Raji (cell line): ENCODE data around the gene ITPRIPL1.

Experiments
- POLR2A ChIP-seq: IDR thresholded peaks from 2 replicates; pipeline ENCODE4 v1.6.1; 2011; ENCODE audit warnings: low read depth, low read length, control low read depth; ENCODE audit not compliant: insufficient read depth

Gene ITPRIPL1

DNA sequence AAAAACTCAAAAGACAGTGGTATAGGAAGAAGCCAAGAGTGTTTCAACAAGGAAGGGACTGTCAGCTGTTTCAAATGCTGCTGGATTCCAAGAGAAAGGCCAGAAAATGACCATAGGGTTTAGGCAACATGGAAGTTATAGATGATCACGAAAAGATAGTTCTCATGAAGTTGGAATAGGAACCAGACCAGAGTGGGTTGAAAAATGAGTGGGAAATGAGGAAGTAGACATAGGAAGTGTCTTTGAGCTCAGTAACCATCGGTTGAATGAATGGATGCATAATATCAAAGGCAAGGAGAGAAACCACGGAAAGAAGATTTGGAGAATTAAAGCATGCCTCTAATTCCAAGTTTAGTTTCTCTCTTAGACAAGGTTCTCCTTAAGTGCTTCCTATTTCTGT, 11.8 kb downstream of the ITPRIPL1 start:
- no peak for TF ChIP-seq POLR2A

- no peak for TF ChIP-seq POLR2A
Measured at GRCh38 chr2:96340493-96341414, 15.6 kb downstream of the ITPRIPL1 start.

DNA sequence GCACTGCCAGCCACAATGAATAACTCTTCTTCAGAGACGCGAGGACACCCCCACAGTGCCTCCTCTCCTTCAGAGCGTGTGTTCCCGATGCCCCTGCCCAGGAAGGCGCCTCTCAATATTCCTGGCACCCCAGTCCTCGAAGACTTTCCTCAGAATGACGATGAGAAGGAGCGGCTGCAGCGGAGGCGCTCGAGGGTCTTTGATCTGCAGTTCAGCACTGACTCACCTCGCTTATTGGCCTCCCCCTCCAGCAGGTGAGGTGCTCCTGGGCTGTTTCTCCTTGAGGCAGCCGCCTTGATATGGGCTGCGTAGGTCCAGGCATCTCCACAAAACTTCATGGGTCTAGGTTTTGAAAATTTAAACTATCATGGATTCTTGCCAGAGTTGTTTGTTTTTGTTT, 16.5 kb downstream of the ITPRIPL1 start:
- no peak for TF ChIP-seq POLR2A

DNA sequence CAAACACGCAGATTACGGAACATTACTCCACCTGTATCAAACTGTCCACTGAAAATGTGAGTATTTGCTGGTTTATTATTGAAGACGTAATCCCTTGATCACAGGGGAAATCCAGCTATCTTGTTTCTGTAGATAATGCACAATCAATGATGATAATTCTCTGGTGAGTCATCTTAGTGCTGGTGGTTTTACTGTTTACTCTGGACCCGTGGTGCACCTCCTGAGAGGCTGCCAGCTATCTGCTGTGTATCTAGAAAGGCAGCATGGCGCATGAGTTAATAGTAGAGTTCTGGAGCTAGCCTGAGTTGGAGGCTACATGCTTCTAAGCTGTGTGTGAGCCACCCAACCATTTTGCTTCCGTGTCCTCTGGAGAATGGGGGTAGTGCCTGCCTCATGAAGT, 17.0 kb downstream of the ITPRIPL1 start:
- TF ChIP-seq POLR2A, result no peak

DNA sequence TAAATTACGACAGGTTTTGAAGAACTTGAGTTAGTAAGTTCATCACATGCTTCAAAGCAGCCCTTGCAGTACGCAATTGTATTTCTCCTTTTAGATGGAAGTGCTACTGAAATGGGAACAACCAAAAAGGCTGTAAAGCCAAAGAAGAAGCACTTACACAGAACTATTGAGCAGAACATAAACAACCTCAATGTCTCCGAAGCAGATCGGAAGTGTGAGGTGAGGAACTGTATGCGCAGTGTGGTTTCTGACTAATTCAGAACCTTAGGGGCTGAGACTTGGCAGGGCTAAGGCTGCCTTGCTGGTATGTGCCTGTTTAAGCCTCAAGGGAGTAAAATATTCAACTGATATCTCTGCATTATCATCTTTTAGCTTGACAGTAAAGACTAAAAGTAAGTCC, 18.9 kb downstream of the ITPRIPL1 start:
- no peak for TF ChIP-seq POLR2A

DNA sequence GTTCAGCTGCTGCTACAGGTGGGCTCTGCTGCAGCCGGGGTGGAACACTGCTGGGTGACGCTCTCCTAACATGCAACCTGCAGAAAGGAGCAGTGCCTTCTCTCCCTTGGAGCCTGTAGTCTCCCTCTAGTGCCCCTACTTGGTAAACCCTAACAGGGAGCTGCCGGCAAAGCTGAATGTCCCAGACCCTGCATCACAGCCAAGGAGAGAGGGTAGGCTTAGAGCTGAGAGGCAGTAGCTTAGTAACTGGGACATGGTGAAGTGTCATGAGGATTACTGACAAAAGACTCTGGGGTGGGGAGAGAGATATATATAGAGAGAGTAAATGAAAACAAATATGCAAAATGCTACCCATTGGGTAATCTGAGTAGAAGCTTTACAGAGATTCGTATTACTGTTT, 20.3 kb downstream of the ITPRIPL1 start:
- no peak for TF ChIP-seq POLR2A

DNA sequence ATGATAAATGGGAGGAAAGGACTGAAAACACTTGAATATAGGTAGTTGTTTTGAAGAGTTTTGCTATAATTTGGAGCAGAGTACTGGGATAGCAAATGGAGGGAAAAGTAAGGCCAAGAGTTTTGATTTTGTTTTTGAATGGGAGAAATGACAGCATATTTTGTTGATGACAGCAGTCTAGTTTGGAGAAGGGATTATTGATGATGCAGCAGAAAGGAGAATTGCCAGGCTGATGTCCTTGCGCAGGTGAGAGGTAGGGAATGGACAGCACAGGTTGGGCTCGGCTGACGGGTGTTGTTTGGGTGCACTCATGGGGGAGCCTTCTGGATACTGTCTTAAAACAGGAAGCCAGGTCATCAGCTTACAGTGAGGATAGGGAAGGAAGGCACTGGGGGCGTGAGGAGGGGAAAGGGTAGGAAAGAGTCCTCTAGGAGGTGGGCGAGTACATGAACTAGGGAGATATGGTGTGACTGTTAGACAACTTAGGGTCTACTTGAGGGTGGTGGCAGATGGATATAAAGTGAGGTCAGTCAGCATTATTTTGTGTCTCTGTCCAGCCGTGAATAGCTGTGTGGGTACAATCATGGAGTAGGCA, 20.8 kb downstream of the ITPRIPL1 start:
- no peak for TF ChIP-seq POLR2A

- TF ChIP-seq POLR2A, result no peak
Measured at GRCh38 chr2:96347395-96347794, 22.3 kb downstream of the ITPRIPL1 start.

DNA sequence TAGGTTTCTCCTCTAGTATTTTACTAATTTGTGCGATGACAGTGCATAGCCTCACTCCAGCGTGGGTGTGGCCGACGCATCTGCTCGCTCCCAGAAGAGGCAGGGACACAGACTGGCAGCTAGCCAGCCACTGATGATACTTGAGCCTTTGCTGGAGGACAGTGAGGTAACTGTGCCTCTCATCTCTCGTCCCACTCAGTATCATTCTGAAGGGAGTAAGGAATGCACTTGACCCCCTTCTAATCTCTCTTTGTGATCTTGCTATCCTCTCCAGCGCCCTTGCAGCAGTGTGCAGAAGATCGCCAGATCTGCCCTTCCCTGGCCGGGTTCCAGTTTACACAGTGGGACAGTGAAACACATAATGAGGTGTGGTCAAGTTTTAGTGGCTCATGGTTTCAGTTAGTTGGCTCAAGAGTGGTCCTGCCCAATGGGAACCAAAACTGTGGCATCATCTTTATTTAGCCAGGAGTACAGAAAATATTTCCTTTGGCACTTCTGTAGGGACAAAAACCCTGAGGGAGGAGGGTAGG, 28.0 kb downstream of the ITPRIPL1 start:
- no peak for TF ChIP-seq POLR2A

DNA sequence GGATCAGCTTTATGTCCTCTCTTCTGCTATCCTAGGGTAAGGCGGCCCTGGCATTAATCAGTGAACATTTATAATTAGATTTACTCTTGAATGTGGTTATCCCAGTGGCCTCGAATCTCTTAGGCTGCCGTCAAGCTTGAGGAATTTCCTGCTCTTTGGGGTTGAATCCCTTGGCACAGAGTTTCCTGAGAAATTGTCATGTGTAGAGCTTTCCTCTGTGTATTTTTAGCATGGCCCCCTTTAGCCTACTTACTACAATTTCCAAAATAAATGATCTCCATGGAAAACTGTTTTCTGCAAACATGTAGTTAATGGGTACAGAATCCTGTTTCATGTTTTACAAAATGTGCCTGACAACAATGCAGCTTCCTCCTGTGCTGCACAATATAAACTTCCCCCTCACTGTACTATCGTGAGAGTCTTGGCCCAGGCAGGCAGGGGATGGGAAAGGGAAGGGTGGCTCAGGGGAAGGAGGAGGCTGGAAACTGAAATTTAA, 28.5 kb downstream of the ITPRIPL1 start:
- no peak for TF ChIP-seq POLR2A

DNA sequence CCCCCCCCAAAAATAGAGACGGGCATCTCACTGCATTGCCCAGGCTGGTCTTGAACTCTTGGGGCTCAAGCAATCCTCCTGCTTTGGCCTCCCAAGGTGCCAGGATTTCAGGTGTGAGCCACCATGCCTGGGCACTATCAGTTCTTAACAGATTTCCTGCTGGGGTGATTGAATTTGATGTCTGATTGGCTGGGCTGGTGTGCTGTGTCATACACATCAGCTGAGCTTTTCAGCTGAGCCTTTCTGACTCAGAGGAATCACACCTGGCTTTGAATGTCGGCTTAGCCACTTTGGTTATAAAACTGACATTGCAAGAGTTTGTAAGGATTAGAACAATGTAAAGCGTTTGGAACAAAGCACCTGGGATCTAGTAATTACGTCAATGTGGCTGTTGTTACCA, 29.4 kb downstream of the ITPRIPL1 start:
- no peak for TF ChIP-seq POLR2A

DNA sequence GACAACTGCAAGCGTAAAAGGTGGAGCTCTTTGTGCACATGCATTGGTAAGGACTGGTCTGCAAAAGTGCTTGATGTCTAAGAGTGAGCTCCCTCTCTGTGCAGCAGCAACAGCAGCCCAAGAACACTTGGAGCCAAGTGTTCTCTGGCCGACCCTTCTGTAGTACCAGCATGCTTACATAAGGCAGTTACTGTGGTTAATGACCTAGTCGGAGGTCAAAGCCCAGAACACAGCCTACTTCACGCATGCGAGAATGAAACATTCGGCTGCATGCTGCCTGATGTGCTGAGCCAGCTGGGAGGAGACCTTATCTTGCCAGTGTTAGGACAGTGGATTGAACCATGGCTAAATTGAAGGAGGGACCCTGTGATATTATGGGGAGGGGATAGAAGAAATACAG, 31.8 kb downstream of the ITPRIPL1 start:
- TF ChIP-seq POLR2A, result no peak

GRCh38 chr2:96359310-96359709, 34.2 kb downstream of the ITPRIPL1 start:
- TF ChIP-seq POLR2A, result no peak

GRCh38 chr2:96359866-96360265, 34.7 kb downstream of the ITPRIPL1 start:
- no peak for TF ChIP-seq POLR2A

GRCh38 chr2:96361751-96362150, 36.6 kb downstream of the ITPRIPL1 start:
- no peak for TF ChIP-seq POLR2A

- no peak for TF ChIP-seq POLR2A
Measured at GRCh38 chr2:96369186-96369585, 44.1 kb downstream of the ITPRIPL1 start.
